RWPE2 (cell line): ENCODE data around the gene SCN3A.
A peak's percentile ranks its signal among the peaks of the same experiment; 100 is the strongest.

Source experiments
- ATAC-seq: fragments of 200-7000 bp; cut with Tn5 transposase; 3 replicates; pipeline ENCODE4 v1.9.1; 2021; ENCODE audit warnings: low read depth
- DNase-seq: peaks from one replicate; pipeline ENCODE4 v3.0.0-alpha.2; 2020; ENCODE audit warnings: low spot score
- H3K27ac ChIP-seq: fragments of 450-650 bp; 2 replicates; pipeline ENCODE4 v1.5.1; 2017; ENCODE audit warnings: mild to moderate bottlenecking; ENCODE audit not compliant: poor library complexity, severe bottlenecking
- H3K27me3 ChIP-seq: fragments of 250-450 bp; sonication (Bioruptor Pico); 2 replicates; pipeline ENCODE4 v1.5.1; 2021; ENCODE audit warnings: mild to moderate bottlenecking, moderate library complexity; ENCODE audit not compliant: insufficient read depth, poor library complexity, severe bottlenecking
- H3K36me3 ChIP-seq: fragments of 250-450 bp; sonication (Bioruptor Pico); 2 replicates; pipeline ENCODE4 v1.5.1; 2020; ENCODE audit warnings: low read depth, mild to moderate bottlenecking, moderate library complexity
- H3K4me1 ChIP-seq: fragments of 250-450 bp; sonication (Bioruptor Pico); 2 replicates; pipeline ENCODE4 v1.5.1; 2021; ENCODE audit warnings: mild to moderate bottlenecking, moderate library complexity; ENCODE audit not compliant: insufficient read depth, poor library complexity, severe bottlenecking
- H3K4me3 ChIP-seq: fragments of 250-450 bp; sonication (Bioruptor Pico); 2 replicates; pipeline ENCODE4 v1.5.1; 2021; ENCODE audit warnings: mild to moderate bottlenecking, moderate library complexity; ENCODE audit not compliant: severe bottlenecking
- H3K9me3 ChIP-seq: fragments of 250-450 bp; sonication (Bioruptor Pico); 2 replicates; pipeline ENCODE4 v1.5.1; 2021; ENCODE audit warnings: mild to moderate bottlenecking, moderate library complexity; ENCODE audit not compliant: severe bottlenecking
- TF ChIP-seq, protein P1 (sequence below): fragments of 450-650 bp; IDR thresholded peaks from one replicate; pipeline ENCODE4 v1.5.1; 2017; ENCODE audit warnings: mild to moderate bottlenecking, moderate library complexity; ENCODE audit not compliant: poor library complexity, severe bottlenecking

Gene SCN3A

DNA sequence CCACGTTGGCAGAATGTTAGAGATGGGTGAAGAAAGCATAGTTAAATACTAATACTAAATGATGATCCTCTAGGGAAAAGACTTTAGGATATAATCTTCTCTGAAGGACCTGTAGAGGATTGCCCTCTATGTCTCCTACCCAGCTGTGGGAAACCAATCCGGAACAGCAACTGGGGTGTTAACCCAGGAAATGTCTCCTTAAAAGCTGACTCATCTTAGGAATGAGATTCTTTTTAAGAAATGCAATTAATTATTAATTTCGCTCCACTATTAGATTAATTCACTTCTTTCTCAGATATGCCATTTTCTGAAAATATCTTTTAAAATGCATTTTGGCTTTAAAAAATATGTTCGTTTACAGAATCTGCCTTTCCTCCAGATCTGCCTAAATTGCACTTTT lies 7.4 kb downstream of the SCN3A start:
- TF ChIP-seq, protein P1, sequence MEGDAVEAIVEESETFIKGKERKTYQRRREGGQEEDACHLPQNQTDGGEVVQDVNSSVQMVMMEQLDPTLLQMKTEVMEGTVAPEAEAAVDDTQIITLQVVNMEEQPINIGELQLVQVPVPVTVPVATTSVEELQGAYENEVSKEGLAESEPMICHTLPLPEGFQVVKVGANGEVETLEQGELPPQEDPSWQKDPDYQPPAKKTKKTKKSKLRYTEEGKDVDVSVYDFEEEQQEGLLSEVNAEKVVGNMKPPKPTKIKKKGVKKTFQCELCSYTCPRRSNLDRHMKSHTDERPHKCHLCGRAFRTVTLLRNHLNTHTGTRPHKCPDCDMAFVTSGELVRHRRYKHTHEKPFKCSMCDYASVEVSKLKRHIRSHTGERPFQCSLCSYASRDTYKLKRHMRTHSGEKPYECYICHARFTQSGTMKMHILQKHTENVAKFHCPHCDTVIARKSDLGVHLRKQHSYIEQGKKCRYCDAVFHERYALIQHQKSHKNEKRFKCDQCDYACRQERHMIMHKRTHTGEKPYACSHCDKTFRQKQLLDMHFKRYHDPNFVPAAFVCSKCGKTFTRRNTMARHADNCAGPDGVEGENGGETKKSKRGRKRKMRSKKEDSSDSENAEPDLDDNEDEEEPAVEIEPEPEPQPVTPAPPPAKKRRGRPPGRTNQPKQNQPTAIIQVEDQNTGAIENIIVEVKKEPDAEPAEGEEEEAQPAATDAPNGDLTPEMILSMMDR: no peak
- H3K36me3 ChIP-seq: no peaks in the 10 kb centered on the region
- no peaks in the 10 kb centered on the region for H3K4me1 ChIP-seq
- DNase-seq (no peak), ATAC-seq (no peak)
- no peak overlapping the region for H3K27ac ChIP-seq
- no peaks in the 10 kb centered on the region for H3K27me3 ChIP-seq
- no peaks in the 10 kb centered on the region for H3K9me3 ChIP-seq
- H3K4me3 ChIP-seq: no peak overlapping the region

DNA sequence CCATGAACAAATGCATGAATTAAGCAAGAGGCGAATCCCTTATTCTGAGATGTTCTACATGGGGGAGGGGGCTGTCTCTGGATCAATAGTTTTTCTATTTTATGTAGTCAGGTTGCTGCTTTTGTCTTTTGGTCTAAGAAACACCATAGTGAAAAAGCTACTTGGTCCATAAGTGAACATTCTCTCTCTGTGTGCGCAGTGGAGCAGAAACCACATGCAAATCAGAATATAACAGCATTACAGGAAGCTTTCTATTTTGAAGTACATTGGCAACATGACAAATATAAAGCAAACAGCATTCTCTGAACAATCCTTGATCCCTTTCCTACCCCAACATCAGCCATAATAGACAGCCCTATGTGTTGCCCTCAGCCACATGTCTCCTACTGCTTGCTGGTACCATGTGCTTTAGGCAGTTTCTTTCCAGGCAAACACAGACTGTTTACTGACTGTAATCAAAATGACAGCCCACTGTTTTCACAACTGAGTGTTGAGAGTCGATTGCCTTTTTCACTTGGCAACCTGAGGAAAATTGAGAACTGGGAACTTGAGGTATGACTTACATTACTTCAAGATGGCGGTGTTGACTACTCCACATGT lies 10.6 kb downstream of the SCN3A start:
- DNase-seq (no peak), ATAC-seq (no peak)
- H3K4me3 ChIP-seq: no peak overlapping the region
- no peaks in the 10 kb centered on the region for H3K36me3 ChIP-seq
- no peak overlapping the region for H3K27ac ChIP-seq
- H3K9me3 ChIP-seq: no peaks in the 10 kb centered on the region
- TF ChIP-seq, protein P1: no peak
- no peaks in the 10 kb centered on the region for H3K4me1 ChIP-seq
- H3K27me3 ChIP-seq: no peaks in the 10 kb centered on the region

DNA sequence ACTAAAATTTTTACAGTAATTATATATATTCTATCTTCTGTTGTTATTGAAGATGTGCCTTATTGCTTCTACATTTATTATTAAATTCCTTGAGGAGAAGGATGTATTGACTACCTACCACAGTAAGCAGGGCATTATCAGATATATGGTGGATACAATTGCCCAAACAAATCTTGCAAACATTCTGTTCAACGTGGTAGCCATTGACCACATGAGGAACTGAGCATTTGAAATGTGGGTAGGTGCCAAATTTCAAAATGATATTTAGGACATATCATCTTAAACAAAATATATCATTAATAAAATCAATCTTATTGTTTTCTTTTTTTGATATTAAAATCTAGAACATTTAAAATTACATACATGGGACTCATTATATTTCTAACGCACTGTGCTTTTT lies 11.1 kb downstream of the SCN3A start:
- Histone ChIP-seq H3K27me3 (no peaks in the 10 kb centered on the region), H3K4me3 (no peak overlapping the region), H3K36me3 (no peaks in the 10 kb centered on the region), H3K9me3 (no peaks in the 10 kb centered on the region), H3K4me1 (no peaks in the 10 kb centered on the region), H3K27ac (no peak overlapping the region)
- DNase-seq (no peak), ATAC-seq (no peak)
- TF ChIP-seq, protein P1: no peak

GRCh38 chr2:165191096-165191728 lies 12.6 kb downstream of the SCN3A start:
- H3K27ac ChIP-seq: no peak overlapping the region
- no peaks in the 10 kb centered on the region for H3K27me3 ChIP-seq
- H3K9me3 ChIP-seq: no peaks in the 10 kb centered on the region
- H3K4me1 ChIP-seq: no peaks in the 10 kb centered on the region
- no peaks in the 10 kb centered on the region for H3K36me3 ChIP-seq
- DNase-seq (no peak), ATAC-seq (peak; percentile 33; the same call in 1 of the 3 replicates)
- TF ChIP-seq, protein P1: no peak
- H3K4me3 ChIP-seq: no peak overlapping the region

DNA sequence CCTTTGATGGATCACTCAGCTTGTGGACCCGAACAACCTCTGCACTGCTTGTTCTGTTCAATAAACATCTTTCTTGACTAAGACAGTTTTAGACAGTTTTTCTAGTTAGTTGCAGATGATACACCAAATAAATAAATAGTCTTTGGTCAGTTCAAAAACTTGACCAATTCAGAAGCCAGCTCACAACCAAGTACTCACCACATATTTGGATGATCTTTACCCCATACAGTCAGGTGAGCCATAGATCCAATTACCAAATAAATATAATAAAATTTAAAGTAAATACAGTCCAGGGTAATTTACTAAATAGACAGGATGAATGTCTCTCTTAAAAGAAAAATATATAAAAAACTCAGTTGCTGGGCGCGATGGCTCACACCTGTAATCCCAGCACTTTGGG lies 18.2 kb downstream of the SCN3A start:
- Histone ChIP-seq H3K27ac (no peak overlapping the region), H3K9me3 (no peaks in the 10 kb centered on the region), H3K36me3 (no peaks in the 10 kb centered on the region), H3K27me3 (no peaks in the 10 kb centered on the region), H3K4me3 (no peak overlapping the region), H3K4me1 (no peaks in the 10 kb centered on the region)
- ATAC-seq (no peak), DNase-seq (no peak)
- TF ChIP-seq, protein P1: no peak
